HG03378 (cell line): ENCODE results near the gene CDK19.
A peak's percentile ranks its signal among the peaks of the same experiment; 100 is the strongest.

Experiments
- ATAC-seq: cut with Tn5 transposase; IDR thresholded peaks from one replicate; pipeline ENCODE4 v1.9.1; 2021; ENCODE audit warnings: mild to moderate bottlenecking, moderate library complexity; ENCODE audit not compliant: unreplicated experiment

CDK19 gene

DNA sequence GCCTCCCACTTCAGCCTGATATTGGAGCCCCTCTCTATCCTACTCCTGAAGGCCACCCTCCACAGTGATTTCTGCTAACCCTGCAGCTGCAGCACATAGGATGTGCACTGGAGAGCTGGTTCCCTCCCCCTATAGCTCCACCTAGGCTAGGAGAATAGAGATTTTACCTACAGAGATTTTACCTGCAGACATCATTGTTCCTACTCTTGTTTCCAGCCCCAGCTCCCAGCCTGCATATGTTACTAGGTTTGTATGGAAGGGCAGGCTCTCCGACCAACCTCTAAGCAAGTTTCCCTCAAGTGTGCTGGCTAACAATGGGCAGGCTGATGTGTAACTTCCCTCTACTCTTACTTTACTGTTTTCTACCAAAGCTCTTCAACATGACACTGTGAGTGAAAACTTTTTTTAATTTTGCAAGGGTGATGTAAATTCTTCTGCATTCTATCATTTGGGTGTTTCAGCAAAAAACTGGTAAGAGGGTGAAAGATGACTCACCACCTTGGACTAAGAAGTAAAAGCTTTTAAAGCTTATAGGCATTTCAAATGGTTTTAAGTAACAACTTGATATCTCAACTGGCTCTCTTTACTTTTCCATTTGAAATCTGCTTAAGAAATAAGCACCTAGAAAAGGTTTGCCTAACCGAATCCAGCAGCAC, 106.8 kb downstream of the CDK19 start:
- ATAC-seq = no peak

DNA sequence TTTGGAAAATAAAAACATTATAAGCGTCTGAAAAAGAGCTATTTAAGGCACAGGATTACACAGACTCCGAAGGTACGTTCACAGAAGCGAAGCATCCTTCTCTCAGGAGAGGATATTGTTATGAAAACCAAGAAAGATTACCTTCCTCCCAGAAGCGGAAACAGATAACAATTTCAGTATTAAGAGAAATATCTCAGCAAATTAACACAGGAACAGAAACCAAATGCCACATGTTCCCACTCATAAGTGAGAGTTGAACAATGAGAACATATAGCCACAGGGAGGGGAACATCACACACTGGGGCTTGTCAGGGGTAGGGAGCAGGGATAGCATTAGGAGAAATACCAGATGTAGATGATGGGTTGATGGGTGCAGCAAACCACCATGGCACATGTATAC, 109.7 kb downstream of the CDK19 start:
- no peak for ATAC-seq

DNA sequence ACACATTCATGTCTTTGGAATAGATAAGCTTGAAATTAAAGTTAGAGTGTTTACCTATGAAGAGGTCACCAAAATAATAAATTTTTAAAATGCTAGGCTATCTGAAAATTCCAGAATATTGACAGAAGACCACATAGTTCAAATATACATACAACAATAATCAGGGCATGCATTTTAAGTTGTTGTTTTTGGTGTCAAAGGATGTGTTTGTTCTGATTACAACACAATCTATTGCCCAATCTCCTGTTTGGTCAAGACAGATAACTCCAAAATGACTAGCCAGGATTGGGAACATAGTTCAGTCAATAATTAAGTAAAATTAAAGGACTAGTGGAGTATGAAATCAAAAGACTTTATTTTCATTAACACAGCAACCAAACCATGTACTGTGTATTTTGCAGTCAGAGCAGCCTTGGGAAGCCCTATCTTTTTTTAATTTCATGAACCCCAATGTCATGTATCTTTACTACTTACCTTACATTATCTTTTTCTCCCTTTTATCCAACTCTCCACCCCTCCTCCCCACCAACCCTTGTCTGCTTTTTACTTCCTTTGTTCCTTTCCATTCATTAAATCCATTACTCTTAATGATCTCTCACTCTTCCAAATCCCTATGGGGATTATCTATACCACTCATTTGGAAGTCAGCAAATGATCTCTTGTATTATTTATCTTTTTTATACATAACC, 111.2 kb downstream of the CDK19 start:
- ATAC-seq = no peak

DNA sequence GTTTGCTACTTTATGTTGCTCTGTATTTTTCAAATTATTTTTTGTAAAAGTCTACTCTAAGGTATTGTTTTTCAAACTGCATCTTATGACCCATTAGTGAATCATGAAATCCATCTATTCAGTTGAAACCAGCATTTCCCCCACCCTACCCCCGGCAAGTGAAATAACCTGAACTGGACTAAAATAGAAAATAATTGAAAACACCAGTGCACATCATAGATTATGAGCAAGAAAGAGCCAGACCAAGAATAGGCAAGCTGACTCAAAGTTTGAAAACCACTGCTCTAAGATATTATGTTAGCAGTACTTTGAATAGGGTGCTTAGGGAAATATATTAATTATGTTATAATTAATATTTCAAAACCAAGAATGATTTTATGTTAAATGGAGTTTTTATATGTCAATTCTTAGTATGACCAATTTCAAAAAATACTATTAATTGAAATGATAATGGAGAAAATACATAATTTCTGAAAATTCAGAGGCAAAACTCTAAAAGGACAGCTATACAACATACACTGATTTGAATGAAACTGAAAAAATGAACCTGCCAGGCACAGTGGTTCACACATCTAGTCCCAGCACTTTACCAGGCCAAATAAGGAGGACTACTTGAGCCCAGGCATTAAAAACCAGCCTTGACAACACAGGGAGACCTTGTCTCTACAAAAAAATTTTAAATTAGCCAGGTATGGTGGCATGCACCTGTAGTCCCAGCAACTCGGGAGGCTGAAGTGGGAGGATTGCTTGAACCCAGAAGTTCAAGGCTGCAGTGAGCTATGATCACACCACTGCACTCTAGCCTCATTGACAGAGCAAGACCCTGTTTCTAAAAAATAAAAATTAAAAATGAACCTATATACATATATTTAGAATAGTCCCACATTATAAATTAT, 112.0 kb downstream of the CDK19 start:
- ATAC-seq = peak; percentile 53

DNA sequence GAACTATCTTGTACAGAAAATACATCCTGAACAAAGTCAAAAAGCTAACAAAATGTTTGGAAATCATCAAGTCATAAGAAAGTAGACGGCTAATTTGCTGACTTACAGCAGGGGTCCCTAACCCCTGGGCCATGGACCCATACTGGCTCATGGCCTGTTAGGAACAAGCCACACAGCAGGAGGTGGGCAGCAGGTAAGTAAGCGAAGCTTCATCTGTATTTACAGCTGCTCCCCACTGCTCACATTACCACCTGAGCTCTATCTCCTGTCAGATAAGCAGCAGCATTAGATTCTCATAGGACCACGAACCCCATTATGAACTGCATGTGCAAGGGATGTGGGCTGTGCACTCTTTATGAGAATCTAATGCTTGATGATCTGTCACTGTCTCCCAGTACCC, 115.5 kb downstream of the CDK19 start:
- no peak for ATAC-seq

DNA sequence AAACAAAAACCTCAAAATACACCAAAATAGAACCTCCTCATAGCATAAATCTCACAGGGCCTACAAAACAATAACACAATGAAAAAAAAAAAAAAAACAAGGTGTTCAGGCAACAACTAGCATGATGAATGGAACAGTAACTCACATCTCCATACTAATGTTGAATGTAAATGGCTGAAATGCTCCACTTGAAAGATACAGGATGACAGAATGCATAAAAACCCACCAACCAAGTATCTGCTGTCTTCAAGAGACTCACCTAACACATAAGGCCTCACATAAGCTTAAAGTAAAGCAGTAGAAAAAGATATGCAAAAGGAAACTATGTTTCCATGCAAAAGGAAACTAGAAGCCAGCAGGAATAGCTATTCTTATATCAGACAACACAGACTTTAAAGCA, 121.3 kb downstream of the CDK19 start:
- no peak for ATAC-seq

DNA sequence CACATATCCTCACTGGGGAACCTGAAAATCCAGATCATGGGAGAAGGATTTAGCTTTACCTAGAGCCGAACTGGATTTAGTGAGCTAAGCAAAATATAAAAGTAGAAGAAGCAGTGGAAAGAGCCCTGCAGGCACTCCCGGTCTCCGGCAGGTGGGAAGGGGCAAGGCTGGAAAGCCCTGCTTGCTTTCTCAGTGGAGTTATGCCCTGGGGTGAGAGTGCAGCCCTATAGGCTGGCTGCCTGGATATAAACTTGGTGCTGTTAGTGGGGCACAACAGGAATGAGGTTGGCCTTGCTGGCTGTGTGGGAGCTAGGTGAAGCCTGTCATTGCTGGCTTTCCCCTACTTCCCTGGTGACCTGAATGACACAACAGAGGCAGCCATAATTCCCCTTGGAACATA, 122.0 kb downstream of the CDK19 start:
- no peak for ATAC-seq

DNA sequence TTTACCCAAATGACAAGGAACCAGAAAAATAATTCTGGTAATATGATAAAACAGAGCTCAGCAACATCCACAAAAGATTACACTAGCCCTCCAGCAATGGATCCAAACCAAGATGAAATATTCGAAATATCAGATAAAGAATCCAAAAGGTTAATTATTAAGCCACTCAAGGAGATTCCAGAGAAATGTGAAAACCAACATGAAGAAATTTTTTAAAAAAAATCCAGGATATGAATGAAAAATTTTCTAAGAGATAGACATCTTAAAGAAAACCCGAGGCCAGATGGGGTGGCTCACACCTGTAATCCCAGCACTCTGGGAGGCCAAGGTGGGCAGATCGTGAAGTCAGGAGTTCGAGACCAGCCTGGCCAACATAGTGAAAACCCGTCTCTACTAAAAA, 124.4 kb downstream of the CDK19 start:
- ATAC-seq = no peak

DNA sequence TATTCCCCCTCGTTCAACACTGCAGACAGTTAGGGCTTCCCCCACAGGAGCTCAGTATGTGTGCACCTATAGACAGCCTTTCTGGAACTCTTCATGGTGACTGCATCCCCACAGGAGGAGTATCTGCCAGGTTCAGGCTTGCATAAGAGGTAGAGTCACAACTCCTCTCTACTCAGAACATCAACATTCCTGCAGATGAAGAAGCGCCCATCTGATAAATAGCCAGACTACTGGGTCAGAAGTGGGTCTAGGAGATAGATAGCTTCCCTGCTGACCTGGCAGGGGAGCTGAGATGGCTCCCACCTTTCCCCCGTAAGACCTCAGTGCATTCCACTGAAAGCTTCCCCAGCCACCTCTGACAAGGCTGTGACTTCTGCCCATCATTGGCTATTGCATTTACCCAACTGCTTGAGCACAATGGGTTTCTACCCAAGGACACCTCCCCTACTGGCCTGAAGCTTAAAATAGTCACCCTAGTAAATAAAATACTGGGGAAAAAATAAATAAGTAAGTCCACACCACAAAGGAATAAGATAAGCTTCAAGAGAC, 125.1 kb downstream of the CDK19 start:
- no peak for ATAC-seq

DNA sequence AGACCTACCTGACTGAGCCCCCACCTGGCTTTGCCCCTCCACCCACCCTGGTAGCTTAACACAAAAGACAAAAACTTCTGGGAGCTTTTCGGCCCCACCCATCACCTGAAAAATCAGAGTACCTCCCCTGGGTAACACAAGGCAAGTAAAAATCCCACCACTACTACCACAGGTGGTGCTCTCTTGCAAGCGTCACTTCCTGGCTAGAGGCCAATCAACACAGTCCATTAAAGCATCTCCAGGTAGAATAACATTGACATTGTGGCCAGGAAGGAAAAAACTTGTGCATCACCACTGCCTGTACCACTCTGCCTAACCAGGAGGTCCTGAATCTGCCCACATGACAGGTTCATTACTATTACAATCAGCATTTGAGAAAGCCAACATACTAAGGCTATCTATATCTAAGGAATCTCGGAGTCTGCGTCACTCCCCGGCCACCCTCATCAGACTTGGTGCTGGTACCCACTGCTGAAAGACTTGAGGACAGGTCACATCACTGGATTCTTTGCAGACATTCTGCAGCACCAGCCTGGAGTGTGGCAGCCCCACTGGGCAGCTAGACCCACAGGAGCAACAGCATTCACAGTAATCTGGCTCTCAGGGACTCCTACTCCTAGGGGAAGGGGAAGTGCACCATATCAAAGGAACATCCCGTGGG, 125.9 kb downstream of the CDK19 start:
- no peak for ATAC-seq

DNA sequence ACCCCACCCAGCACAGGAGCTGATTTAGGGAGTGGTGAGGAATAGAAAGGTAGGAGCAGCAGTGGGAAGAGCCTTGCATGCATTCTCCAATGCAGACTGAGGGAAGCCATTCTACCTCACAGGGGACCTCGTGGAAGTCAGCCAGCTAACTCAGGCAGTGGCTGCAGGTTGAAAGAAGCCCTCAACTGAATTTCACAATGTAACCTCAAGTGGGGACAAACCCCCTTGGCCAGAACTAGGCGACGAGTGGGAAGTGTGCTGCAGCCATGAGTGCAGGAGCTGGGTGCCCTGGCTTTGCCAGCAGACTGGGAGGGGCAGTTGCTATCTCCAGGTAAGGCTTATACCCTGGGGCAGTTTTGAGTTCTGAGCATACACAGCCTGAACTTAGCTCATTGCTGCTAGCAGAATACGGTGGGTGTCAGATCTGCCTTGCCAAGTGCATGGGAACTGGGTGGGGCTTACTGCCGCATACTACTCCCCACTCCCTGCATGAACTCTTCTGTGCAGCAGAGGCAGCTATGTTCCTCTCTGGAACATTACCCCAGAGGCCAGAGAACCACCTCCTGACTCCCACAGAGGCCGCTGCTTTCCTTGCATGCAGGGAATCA, 126.5 kb downstream of the CDK19 start:
- ATAC-seq = no peak

DNA sequence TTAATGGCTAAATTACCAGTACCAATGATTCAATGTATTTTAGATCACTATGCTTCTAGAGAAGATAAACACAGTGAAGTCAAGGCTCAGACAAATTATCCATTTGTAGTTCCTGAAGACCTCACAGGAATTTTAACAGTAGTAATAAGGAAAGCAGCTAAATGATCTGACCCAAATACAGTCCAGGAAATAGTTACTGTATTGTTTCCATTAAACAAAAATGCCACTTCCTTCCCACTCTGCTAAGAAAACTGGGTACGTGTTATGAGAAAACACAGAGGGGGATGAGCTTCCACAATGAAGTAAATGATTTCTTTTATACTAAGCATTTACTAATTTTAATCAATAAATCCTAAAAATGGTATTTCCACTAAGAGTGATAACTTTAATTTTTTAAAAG, 127.9 kb downstream of the CDK19 start:
- ATAC-seq = no peak

DNA sequence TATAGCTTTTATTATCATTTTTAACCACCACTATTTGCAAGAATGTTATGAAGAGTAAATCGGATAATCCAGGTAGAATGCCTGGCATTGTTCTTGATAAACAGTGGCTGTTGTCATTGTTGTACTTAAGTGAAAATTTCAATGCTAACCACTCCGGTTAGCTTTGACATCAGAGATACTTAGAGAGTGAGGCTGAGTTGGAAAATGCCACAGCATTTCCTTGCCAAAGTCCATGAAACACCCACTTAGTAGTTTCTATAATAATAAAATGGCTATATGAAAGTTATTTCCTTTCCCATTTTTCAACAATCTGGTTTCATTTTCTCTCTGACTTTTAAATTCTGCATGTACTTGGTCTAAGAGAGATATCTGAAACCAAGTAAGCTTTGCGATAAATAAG, 132.0 kb downstream of the CDK19 start:
- ATAC-seq = no peak

DNA sequence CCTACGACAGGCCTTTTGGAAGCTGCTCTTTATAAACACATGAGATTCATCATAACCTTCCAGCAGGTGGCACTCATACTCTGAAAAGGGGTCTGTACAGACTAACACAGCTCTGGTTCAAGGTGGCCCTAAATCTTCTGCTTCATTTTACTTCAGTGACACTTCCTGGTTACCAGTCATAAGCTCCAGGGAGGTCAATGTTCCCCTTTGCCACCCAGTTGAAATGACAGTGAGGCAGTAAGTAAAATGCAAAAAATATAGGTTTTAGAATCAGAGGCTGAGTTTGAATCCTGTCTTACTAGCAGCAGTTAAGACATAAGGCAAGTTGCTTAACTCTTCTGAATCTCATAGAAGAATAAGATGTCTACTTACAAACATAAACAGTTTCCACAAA, 132.8 kb downstream of the CDK19 start:
- peak; percentile 94 for ATAC-seq

DNA sequence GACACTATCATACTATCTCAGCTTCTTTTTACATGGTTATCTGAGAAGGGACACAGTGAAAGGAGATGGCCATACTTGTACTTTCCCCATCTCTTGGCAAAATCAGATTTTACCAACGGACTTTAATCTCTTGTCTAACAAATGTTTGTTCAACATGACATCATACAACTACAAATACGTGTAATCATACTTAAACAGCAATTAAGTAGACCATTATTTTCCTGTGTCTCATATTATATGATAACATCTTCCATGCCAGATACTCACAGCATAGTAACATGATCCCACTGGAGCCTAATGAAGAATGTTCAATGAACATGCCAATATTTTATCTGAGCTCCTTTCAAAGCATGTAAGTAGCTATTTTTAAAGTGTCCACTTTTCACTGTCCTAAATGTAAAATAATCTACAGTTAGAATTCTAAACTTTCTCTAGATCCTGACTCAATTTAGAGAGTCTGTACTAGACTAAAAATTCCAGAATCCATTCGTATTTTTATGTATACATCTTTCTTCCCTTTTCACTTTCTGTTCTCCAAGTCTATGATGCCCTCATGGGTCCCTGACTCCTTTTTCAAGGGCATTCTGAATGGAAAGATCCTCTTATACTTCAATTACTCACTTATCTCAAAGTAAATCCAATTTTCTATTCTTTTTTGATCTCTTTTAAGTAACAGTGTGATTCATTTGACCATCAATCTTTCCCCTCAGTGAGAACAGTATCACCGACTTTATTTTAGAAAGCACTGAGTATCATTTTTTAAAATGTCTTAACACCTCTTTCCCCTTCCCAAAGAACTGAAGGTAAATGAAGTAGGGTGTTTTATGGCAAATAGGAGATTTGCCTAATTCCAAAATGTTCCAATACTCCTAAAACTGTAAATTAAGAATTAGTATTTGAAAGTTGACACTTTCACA, 133.5 kb downstream of the CDK19 start:
- ATAC-seq = no peak

DNA sequence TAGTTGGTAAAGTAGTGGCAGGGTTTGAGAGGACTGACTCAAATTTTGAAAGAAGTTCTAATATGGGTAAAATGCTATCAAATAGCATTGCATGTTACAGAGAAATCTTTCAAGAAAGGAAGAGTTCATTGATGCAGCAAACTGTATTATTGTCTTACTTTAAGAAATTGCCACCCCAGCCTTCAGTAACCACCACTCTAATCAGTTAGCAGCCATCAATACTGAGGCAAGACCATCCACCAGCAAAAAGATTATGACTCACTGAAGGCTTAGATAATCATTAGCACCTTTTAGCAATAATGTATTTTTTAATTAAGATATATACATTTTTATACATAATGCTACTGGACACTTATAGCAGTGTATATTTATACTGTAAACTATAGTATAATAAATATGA, 138.9 kb downstream of the CDK19 start:
- no peak for ATAC-seq

DNA sequence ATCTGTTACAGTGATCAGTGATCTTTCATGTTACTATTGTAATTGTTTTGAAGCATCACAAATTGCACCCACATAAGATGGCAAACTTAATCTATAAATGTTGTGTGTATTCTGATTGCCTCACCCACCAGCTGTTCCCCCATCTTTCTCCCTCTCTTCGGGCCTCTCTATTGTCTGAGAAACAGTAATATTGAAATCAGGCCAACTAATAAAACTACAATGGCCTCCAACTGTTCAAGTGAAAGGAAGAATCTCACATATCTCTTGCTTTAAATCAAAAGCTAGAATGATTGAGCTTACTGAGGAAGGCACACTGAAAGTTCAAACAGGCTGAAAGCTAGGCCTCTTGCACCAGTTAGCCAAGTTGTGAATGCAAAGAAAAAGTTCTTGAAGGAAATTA, 141.2 kb downstream of the CDK19 start:
- ATAC-seq = no peak

DNA sequence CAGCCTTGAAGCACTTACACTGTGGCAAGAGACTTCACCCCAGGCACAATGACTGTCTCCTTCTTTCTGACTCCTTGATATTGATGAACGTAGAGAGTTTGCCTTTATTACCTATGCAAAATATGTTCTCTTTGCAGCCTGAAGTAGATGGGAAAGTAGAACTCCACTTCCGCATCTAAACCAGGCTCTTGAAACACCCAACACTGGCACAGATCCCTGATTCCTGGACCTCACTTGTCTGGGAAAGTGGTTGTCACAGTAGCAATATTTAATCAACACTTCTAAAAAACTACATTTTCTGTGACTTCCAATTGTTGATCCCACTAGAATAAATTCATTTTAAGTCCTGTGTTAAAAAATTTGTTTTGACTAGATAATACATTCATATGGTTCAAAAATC, 143.1 kb downstream of the CDK19 start:
- no peak for ATAC-seq

DNA sequence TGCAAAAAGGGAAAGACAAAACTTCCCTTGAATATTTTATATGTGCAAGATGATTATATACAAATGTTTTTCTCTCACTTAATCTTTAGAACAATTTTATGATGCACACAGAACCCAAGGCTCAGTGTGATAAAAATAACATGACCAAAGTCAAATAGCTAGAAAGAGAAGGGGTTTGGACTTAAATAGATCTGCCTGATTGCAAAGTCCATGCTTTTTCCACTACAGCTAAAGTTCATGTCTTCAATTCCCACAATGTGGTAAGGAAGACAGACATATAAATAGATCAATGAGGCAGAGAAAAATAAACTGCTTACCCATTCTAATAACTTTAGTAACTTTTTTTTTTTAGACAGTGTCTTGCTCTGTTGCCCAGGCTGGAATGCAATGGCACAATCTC, 143.8 kb downstream of the CDK19 start:
- ATAC-seq = no peak

DNA sequence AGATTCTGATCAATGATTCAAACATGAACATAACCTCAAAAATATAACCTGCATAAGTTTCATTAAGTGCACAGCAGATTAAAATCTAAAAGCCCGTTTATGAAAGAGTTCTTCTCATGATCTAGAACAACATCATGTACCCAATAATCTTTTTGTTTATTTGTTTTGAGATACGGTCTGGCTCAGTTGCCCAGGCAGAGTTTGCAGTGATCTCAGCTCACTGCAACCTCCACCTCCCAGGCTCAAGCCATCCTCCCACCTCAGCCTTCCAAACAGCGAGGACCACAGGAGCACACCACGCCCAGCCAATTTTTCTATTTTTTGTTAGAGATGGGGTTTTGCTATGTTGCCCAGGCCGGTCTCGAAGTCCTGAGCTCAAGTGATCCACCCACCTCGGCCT, 149.7 kb downstream of the CDK19 start:
- ATAC-seq = no peak
